Erythroblast (primary cell): ENCODE results near the gene TBCA.
A peak's percentile ranks its signal among the peaks of the same experiment; 100 is the strongest.

ENCODE experiments used
- DNase-seq, 2 experiments: peaks; one replicate each; lab custom pipeline; 2025; lab: John Stamatoyannopoulos, UW
- GATA1 ChIP-seq: IDR thresholded peaks from 2 replicates; pipeline ENCODE4 v1.6.1; 2011; ENCODE audit warnings: low read depth, mild to moderate bottlenecking, control low read depth, low read length, moderate library complexity
- POLR2A ChIP-seq: IDR thresholded peaks from 2 replicates; pipeline ENCODE4 v1.6.1; 2011; ENCODE audit warnings: mild to moderate bottlenecking, low read length

The TBCA gene

DNA sequence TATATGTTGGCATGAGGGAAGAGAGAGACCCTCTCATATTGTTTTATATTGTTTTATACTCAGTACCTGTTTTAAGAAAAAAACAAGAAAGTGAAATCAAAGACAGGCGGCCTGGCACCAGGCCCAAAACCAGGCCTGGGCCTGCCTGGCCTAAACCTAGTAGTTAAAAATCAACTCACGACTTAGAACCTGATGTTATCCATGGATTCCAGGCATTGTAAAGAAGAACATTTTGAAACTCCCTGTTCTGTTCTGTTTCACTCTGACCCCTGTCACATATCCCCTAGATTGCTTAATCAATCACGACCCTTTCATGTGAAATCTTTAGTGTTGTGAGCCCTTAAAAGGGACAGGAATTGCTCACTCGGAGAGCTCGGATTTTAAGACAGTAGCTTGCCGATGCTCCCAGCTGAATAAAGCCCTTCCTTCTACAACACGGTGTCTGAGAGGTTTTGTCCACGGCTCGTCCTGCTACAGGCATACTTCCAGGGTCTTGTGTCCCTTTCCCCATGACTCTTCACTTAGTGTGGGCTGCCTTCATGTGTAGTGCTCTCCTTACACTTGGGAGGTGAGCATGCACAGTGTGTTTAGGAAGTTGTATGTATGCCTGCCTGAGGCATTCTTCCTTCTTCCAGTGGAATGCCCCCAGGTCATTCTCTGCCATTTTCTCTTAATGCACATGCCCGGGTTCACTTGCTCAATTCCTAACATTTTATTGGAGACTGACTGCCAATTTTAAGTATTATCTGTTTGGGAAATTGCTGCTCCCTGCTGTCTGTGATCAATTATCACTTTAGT is 17.8 kb downstream of the TBCA start:
- TF ChIP-seq POLR2A, result no peak

GRCh38 chr5:77751328-77752023 is 24.7 kb downstream of the TBCA start:
- no peak for DNase-seq
- no peak for TF ChIP-seq POLR2A
- TF ChIP-seq GATA1, result no peak

More for the DNA sequence above, 17.8 kb downstream of the TBCA start:
- DNase-seq, result no peak

- peak in 1 of 2 experiments; percentile 51 for DNase-seq
These were observed 25.2 kb downstream of the TBCA start for GRCh38 chr5:77750928-77751327.

DNA sequence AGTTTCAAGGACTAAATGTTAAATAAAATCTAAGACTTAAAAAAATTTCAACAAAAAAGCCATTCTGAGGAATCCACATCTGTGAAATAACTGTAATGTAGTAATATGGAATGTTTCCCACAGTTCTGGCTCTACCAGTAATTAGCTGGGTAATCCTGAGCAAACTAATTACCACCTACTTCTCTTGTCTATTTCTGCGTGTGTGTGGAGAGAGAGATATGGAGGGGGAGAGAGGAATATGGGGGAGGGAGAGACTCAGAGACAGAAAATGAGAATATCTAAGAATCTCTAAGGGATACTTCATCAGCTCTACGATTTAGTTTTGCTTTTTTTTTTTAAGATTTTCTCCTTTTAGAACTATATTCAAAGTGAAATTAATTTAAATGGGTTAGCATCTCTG is 28.0 kb downstream of the TBCA start:
- TF ChIP-seq GATA1, result no peak
- no peak for TF ChIP-seq POLR2A
- DNase-seq, result peak; percentile 18 to 51

- TF ChIP-seq GATA1, result no peak
- no peak for TF ChIP-seq POLR2A
- no peak for DNase-seq
These were observed 32.0 kb downstream of the TBCA start for GRCh38 chr5:77744116-77744515.

DNA sequence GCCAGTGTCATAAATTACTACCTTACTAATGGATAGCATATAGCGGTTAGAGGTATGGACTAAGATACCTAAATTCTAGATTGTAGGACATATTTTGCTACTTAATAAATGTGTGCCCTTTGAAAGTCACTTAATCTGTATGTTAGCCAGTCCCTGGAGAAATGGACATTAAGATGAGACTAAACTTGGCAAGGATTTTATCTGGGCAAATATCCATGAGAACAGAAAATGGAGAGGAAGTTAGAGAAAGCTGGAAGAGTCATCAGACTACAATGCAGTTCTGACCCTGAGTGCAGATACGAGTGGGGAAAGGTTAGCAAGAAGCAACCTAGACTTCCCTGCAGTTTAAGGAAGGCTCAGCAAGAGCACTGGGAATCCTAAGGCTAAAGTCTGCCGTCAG is 33.0 kb downstream of the TBCA start:
- no peak for TF ChIP-seq GATA1
- no peak for TF ChIP-seq POLR2A
- no peak for DNase-seq

DNA sequence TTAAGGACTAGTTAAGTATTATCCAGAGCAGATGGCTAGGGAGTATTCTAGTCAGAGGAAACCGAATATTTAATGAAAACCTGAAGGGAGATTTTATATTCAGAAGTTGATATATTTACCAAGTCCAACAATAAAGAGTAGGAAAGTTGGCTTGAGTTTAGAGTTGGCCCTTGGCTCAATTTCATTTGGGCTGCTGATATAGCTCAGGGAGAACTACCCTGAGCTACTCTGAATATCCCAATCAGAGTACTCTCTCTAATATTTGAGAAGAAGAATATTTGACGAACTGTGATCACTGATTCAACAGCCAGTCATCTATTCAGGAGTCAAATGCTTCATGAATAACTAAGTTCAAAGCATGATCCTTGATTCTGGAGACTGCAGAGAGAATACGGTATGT is 34.5 kb downstream of the TBCA start:
- no peak for DNase-seq
- TF ChIP-seq GATA1, result no peak
- TF ChIP-seq POLR2A, result no peak

- no peak for TF ChIP-seq POLR2A
- TF ChIP-seq GATA1, result no peak
These were observed 41.3 kb downstream of the TBCA start for GRCh38 chr5:77734885-77735284.

GRCh38 chr5:77733130-77733529 is 43.0 kb downstream of the TBCA start:
- DNase-seq, result no peak
- TF ChIP-seq GATA1 (no peak), POLR2A (no peak)

More at GRCh38 chr5:77734885-77735284, 41.3 kb downstream of the TBCA start:
- no peak for DNase-seq

DNA sequence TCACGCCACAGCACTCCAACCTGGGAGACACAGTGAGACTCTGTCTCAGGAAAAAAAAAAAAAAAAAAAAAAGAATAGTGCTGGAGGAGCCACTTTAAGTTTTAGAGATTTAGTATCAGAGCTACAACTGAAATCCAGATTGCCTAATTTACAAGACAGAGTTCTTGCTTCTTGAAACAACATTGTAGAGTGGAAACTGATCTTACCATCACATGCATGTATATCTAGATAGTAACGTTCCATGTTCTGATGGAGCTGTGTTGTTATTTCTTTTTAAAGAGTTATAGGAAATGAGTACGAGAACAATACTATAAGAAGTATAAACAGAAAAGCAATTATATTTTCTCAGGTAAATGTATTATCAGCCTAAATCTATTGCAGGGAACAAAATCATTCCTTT is 48.9 kb downstream of the TBCA start:
- DNase-seq, result no peak
- no peak for TF ChIP-seq GATA1
- no peak for TF ChIP-seq POLR2A

DNA sequence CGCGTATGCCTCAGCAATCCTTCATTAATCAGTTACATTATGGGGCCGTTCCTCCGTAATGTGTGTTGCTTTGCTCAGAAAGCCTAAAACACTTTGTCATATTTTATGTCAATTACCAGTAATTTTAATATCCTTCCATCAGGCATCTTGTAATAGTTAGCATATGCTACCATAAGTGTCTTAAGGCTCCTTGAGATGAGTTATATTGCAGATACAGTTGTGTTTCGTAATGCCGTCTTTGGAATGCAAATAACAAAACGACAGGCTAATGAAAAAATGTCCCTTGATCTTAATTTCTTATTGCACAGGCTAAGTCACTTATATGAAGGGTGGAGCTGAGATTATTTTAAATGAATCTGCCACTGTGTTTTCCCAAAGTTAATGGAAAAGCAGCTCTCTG is 50.5 kb downstream of the TBCA start:
- TF ChIP-seq POLR2A (no peak), GATA1 (no peak)
- no peak for DNase-seq

GRCh38 chr5:77724934-77725333 is 51.2 kb downstream of the TBCA start:
- TF ChIP-seq GATA1, result no peak
- DNase-seq, result no peak

DNA sequence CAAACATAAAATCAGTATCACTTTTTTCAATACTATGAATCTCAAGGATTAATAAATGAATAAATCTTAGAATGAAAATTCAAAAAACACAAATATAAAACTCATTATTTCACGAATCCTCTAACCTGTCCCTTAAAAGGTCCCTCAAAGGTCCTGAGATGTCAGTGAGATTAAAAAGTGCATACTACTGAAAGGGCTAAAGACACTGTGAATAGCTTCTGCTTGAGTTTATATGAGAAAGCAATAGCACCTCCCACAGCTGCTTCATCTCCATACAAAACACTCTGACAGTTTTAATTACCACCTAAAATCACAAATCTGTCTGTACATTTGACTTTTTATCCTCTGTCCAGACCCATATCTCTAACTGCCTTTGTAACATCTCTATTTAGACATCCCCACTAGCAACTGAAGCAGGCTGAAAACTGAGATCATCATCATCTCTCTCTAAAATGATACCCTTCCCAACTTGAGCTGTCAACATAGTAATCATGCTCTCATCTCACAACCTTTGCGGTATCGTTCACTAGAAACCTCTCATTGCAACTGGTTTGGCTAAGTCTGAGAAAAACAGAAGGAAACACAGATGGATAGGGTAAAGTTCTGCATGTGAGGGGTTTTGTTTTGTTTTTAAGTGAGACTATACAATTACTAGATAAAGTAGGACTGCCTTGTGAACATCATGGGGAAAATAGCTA is 56.3 kb downstream of the TBCA start:
- no peak for DNase-seq
- TF ChIP-seq GATA1, result no peak
- TF ChIP-seq POLR2A, result no peak

DNA sequence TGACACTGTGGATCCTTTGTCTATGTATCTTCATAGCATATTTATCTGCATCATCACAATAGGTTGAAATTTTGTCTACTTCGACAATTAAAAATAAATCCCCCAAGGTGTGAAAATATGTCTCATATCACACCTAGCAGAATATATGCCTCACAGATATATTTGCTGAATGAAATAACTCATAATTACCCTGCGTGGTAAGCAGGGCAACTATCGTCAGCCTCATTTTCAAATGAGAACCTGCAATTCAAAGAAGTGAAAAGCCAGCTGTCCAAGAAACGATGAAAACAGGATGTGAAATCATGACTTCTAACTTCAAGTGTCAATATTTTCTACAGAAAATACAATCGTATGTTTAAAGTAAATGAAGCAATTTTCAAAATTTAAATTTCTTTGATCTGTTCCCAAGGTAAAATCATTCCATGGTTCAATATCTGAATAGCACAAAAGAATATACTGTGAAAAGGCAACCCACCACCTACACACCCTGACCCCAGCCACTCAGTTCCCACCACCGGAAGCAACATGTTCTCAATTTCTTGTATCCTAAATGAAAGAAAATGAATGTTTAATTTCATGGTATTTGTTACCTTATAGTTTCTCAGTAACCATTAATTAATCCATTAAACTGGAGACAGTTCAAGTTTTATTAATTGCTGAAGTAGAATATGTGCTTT is 57.1 kb downstream of the TBCA start:
- DNase-seq, result no peak
- TF ChIP-seq POLR2A (no peak), GATA1 (no peak)

- peak in 1 of 2 experiments; percentile 17 for DNase-seq
- TF ChIP-seq GATA1 (no peak), POLR2A (no peak)
These were observed 66.0 kb downstream of the TBCA start for GRCh38 chr5:77709993-77710685.
